ENCODE data around the gene MYMX.

- TF ChIP-seq EP300 (IDR thresholded peaks at IDR 0.05) (no peak), CTCF (IDR thresholded peaks at IDR 0.05) (no peak)
Observed at GRCh38 chr6:44224965-44225305, 8.2 kb downstream of the MYMX start.

Measured in tibial nerve (tissue), 4 donors.